Body of pancreas (tissue), 4 donors: Measurements from ENCODE around the gene RAB11A.

Experiments
- POLR2A ChIP-seq, 3 donors: fragments of 450-650 bp; IDR thresholded peaks; one replicate each; pipeline ENCODE4 v1.6.1; 2016; ENCODE audit warnings: antibody characterized with exemption in 3 of 3, mild to moderate bottlenecking in 2 of 3
- TF ChIP-seq, protein P1 (sequence below), 7 experiments: fragments of 450-650 bp in 4 of 7; fragments of 200-600 bp in 3 of 7; sonication (generic) in 3 of 7; IDR thresholded peaks; one replicate each; pipeline ENCODE4 v1.5.1; 2016 to 2019; ENCODE audit warnings: antibody characterized with exemption in 7 of 7

DNA sequence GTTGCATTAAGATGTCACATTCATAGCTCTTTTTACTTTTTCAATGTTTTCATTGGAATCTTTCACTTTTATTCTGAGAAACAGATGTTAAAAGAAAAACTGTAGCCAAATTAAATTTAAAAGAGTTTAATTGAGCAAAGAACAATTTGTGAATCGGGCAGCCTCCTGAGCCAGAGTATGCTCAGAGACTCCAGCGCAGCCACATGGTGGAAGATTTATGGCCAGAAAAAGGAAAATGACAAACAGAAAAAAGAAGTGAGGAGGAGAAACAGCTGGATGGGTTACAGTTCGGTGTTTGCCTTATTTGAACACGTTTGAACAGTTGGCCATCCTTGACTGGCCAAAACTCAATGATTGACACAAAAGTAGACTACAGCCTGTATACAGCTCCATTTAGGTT lies 33.8 kb upstream of the RAB11A start:
- TF ChIP-seq, protein P1, sequence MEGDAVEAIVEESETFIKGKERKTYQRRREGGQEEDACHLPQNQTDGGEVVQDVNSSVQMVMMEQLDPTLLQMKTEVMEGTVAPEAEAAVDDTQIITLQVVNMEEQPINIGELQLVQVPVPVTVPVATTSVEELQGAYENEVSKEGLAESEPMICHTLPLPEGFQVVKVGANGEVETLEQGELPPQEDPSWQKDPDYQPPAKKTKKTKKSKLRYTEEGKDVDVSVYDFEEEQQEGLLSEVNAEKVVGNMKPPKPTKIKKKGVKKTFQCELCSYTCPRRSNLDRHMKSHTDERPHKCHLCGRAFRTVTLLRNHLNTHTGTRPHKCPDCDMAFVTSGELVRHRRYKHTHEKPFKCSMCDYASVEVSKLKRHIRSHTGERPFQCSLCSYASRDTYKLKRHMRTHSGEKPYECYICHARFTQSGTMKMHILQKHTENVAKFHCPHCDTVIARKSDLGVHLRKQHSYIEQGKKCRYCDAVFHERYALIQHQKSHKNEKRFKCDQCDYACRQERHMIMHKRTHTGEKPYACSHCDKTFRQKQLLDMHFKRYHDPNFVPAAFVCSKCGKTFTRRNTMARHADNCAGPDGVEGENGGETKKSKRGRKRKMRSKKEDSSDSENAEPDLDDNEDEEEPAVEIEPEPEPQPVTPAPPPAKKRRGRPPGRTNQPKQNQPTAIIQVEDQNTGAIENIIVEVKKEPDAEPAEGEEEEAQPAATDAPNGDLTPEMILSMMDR (IDR thresholded peaks at IDR 0.05), result no peak
- TF ChIP-seq POLR2A (IDR thresholded peaks at IDR 0.05), result no peak
